Esophagus muscularis mucosa (tissue), 3 donors: ENCODE measurements around the gene TJAP1.

Experiments used
- POLR2A ChIP-seq: fragments of 450-650 bp; IDR thresholded peaks from one replicate; pipeline ENCODE4 v1.6.1; 2017; ENCODE audit warnings: antibody characterized with exemption, moderate library complexity, mild to moderate bottlenecking, low read depth
- TF ChIP-seq, protein P1 (sequence below), 3 experiments: fragments of 200-600 bp in 2 of 3; fragments of 450-650 bp in 1 of 3; sonication (generic) in 2 of 3; IDR thresholded peaks; one replicate each; pipeline ENCODE4 v1.5.1; 2017 to 2019; ENCODE audit warnings: antibody characterized with exemption in 3 of 3, mild to moderate bottlenecking in 2 of 3, moderate library complexity in 1 of 3

DNA sequence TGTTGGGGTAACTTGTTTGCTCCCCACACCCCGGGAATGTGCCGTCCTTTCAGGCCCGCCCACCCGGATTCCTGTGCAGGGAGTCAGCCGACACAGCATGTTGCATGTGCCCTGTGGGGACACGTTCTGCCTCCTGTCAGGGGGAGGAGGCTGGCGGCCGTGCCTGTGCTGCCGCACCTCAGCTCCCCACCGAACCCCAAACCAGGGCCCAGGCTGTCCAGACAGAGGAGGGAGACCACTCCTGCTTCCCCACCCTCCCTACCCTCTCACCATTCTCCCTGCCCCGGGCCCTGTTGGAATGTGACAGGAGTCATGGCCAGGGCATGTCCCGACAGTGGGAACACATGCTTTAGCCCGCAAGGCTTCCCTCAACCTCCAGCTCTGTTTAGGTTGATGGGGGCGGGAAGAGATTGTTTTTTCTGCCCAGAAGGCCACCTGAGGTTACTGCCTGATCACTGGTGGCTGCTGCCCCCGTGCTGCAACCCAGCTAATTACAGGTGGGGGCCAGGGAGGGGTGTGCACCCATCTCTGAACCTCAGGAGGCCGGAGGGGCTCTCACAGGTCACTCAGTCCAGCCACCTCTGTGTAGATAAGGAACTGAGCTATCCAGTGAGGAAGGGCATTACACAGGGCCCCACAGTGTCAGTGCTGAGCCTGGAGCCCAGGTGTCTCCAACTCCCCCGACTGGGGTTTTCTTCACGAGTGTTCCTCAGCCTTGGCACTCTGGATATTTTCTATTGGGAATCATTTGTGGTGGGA is 19.2 kb downstream of the TJAP1 start:
- TF ChIP-seq POLR2A, result no peak
- TF ChIP-seq, protein P1, sequence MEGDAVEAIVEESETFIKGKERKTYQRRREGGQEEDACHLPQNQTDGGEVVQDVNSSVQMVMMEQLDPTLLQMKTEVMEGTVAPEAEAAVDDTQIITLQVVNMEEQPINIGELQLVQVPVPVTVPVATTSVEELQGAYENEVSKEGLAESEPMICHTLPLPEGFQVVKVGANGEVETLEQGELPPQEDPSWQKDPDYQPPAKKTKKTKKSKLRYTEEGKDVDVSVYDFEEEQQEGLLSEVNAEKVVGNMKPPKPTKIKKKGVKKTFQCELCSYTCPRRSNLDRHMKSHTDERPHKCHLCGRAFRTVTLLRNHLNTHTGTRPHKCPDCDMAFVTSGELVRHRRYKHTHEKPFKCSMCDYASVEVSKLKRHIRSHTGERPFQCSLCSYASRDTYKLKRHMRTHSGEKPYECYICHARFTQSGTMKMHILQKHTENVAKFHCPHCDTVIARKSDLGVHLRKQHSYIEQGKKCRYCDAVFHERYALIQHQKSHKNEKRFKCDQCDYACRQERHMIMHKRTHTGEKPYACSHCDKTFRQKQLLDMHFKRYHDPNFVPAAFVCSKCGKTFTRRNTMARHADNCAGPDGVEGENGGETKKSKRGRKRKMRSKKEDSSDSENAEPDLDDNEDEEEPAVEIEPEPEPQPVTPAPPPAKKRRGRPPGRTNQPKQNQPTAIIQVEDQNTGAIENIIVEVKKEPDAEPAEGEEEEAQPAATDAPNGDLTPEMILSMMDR (IDR thresholded peaks at IDR 0.05), result peak; percentile 38 to 66 (median 60)
